IMR-90 (cell line): Measurements from ENCODE around the gene USP20. TPM values are rescaled to one million over a fixed set of nuclear protein-coding genes. Genes with fewer than 3 reads are reported as not detected.

Experiments
- ATAC-seq: fragments of 200-7000 bp; cut with Tn5 transposase; 2 replicates; pipeline ENCODE4 v1.9.1; 2020; ENCODE audit warnings: low read depth, mild to moderate bottlenecking, moderate library complexity
- BruUV-seq: library from RNA; stranded (reverse); fragments of 400-500 nt; replicated peaks from 2 replicates; lab custom pipeline; 2021; lab: Mats Ljungman, UMichigan
- CTCF ChIA-PET: fragments of 300-600 bp; formaldehyde crosslinking; extraction: SDS; loops from one replicate; lab custom pipeline; 2021; ENCODE audit warnings: antibody characterized with exemption; lab: Yijun Ruan, JAX
- POLR2A ChIA-PET: fragments of 300-600 bp; sonication (Branson Sonifier 250); formaldehyde crosslinking; loops from one replicate; lab custom pipeline; 2022; ENCODE audit warnings: antibody characterized with exemption; ENCODE audit not compliant: unreplicated experiment; lab: Charles Lee
- DNase-seq: peaks from one replicate; pipeline ENCODE4 v3.0.0; 2013
- H2AFZ ChIP-seq: replicated peaks from 2 replicates; pipeline ENCODE3; 2013; ENCODE audit warnings: low read length, mild to moderate bottlenecking; ENCODE audit not compliant: poor library complexity
- H2AK5ac ChIP-seq: 2 replicates; pipeline ENCODE4 v1.6.1; 2013; ENCODE audit warnings: low read depth, low read length, inconsistent platforms
- H2AK9ac ChIP-seq: replicated peaks from 2 replicates; pipeline ENCODE3; 2013; ENCODE audit warnings: mild to moderate bottlenecking, low read depth, low read length, moderate library complexity; ENCODE audit not compliant: poor library complexity
- H2BK120ac ChIP-seq: 2 replicates; pipeline ENCODE4 v1.6.1; 2013; ENCODE audit warnings: low read depth, low read length, inconsistent platforms
- H2BK15ac ChIP-seq: 3 replicates; pipeline ENCODE4 v1.6.1; 2013; ENCODE audit warnings: low read depth, low read length, inconsistent platforms
- H2BK20ac ChIP-seq: 2 replicates; pipeline ENCODE4 v1.6.1; 2013; ENCODE audit warnings: low read depth, mild to moderate bottlenecking, inconsistent platforms, low read length, moderate library complexity
- H2BK5ac ChIP-seq: 2 replicates; pipeline ENCODE4 v1.6.1; 2013; ENCODE audit warnings: mild to moderate bottlenecking, low read depth, low read length, inconsistent platforms; ENCODE audit not compliant: poor library complexity, severe bottlenecking
- H3K14ac ChIP-seq: replicated peaks from 2 replicates; pipeline ENCODE4 v1.6.1; 2013; ENCODE audit warnings: low read depth, low read length, inconsistent platforms
- H3K18ac ChIP-seq: 2 replicates; pipeline ENCODE4 v1.6.1; 2013; ENCODE audit warnings: low read depth, low read length, control low read depth
- H3K23ac ChIP-seq: 2 replicates; pipeline ENCODE4 v1.6.1; 2013; ENCODE audit warnings: low read depth, low read length, inconsistent platforms
- H3K27ac ChIP-seq: 2 replicates; pipeline ENCODE4 v1.5.1; 2013; ENCODE audit warnings: mild to moderate bottlenecking, control low read depth, low read length; ENCODE audit not compliant: insufficient read depth
- H3K27me3 ChIP-seq: 2 replicates; pipeline ENCODE4 v1.6.1; 2013; ENCODE audit warnings: low read length; ENCODE audit not compliant: control insufficient read depth, insufficient read depth
- H3K36me3 ChIP-seq: 2 replicates; pipeline ENCODE4 v1.6.1; 2013; ENCODE audit warnings: low read length, mixed read lengths; ENCODE audit not compliant: control insufficient read depth, insufficient read depth
- H3K4ac ChIP-seq: 2 replicates; pipeline ENCODE4 v1.6.1; 2013; ENCODE audit warnings: low read depth, low read length, inconsistent platforms
- H3K4me1 ChIP-seq: 2 replicates; pipeline ENCODE4 v1.6.1; 2013; ENCODE audit warnings: low read length, mixed read lengths; ENCODE audit not compliant: control insufficient read depth, insufficient read depth
- H3K4me2 ChIP-seq: 2 replicates; pipeline ENCODE4 v1.6.1; 2013; ENCODE audit warnings: low read depth, mild to moderate bottlenecking, control low read depth, low read length, moderate library complexity
- H3K4me3 ChIP-seq: 2 replicates; pipeline ENCODE4 v1.5.1; 2013; ENCODE audit warnings: low read depth, mild to moderate bottlenecking, control low read depth, low read length, moderate library complexity; ENCODE audit not compliant: insufficient read depth
- H3K56ac ChIP-seq: 2 replicates; pipeline ENCODE4 v1.6.1; 2013; ENCODE audit warnings: low read length, inconsistent platforms; ENCODE audit not compliant: insufficient read depth; ENCODE audit errors: extremely low read depth
- H3K79me1 ChIP-seq, 2 experiments: 2 replicates each; pipeline ENCODE4 v1.6.1; 2013; ENCODE audit warnings: low read length in 2 of 2, inconsistent platforms in 1 of 2, low read depth in 1 of 2
- H3K9ac ChIP-seq: 2 replicates; pipeline ENCODE4 v1.6.1; 2013; ENCODE audit warnings: low read depth, low read length, control low read depth
- H3K9me1 ChIP-seq: 2 replicates; pipeline ENCODE4 v1.6.1; 2013; ENCODE audit warnings: low read length, inconsistent platforms; ENCODE audit not compliant: insufficient read depth
- H3K9me3 ChIP-seq: 2 replicates; pipeline ENCODE4 v1.6.1; 2013; ENCODE audit warnings: low read length; ENCODE audit not compliant: control insufficient read depth, insufficient read depth
- H4K20me1 ChIP-seq: 2 replicates; pipeline ENCODE4 v1.6.1; 2013; ENCODE audit warnings: low read length, inconsistent platforms; ENCODE audit not compliant: insufficient read depth
- H4K5ac ChIP-seq: 2 replicates; pipeline ENCODE4 v1.6.1; 2013; ENCODE audit warnings: mild to moderate bottlenecking, low read depth, low read length, control low read depth
- H4K8ac ChIP-seq, 2 experiments: 2 replicates each; pipeline ENCODE4 v1.6.1; 2013; ENCODE audit warnings: low read depth in 2 of 2, low read length in 2 of 2, control low read depth in 1 of 2, inconsistent platforms in 1 of 2
- H4K91ac ChIP-seq: 2 replicates; pipeline ENCODE4 v1.6.1; 2013; ENCODE audit warnings: low read depth, low read length, inconsistent platforms; ENCODE audit not compliant: insufficient read depth
- BHLHE40 ChIP-seq: fragments of 150-350 bp; IDR thresholded peaks from 2 replicates; pipeline ENCODE4 v1.6.1; 2016; ENCODE audit warnings: mild to moderate bottlenecking, low read depth, low read length
- CEBPB ChIP-seq: IDR thresholded peaks from 2 replicates; pipeline ENCODE4 v1.6.1; 2012; ENCODE audit warnings: low read depth, low read length, improper control_type of control experiment
- CHD1 ChIP-seq: IDR thresholded peaks from 2 replicates; pipeline ENCODE4 v1.6.1; 2012; ENCODE audit warnings: low read depth, low read length, improper control_type of control experiment
- CTCF ChIP-seq: conservative IDR thresholded peaks from 2 replicates; pipeline ENCODE4 v1.5.1; 2012; ENCODE audit warnings: mild to moderate bottlenecking, low read depth, low read length, improper control_type of control experiment
- ELK1 ChIP-seq: fragments of 150-350 bp; IDR thresholded peaks from 2 replicates; pipeline ENCODE4 v1.6.1; 2016; ENCODE audit warnings: low read depth, mild to moderate bottlenecking, low read length, moderate library complexity, borderline replicate concordance
- FOS ChIP-seq: fragments of 150-350 bp; IDR thresholded peaks from 2 replicates; pipeline ENCODE4 v1.6.1; 2016; ENCODE audit warnings: low read depth, low read length
- MAFK ChIP-seq: IDR thresholded peaks from 2 replicates; pipeline ENCODE4 v1.6.1; 2012; ENCODE audit warnings: low read depth, low read length, improper control_type of control experiment
- MAZ ChIP-seq: IDR thresholded peaks from 2 replicates; pipeline ENCODE4 v1.6.1; 2012; ENCODE audit warnings: low read depth, mild to moderate bottlenecking, low read length, improper control_type of control experiment, moderate library complexity, borderline replicate concordance
- MXI1 ChIP-seq: IDR thresholded peaks from 2 replicates; pipeline ENCODE4 v1.6.1; 2012; ENCODE audit warnings: low read depth, mild to moderate bottlenecking, low read length, moderate library complexity, borderline replicate concordance
- NFE2L2 ChIP-seq: fragments of 150-350 bp; IDR thresholded peaks from 2 replicates; pipeline ENCODE4 v1.6.1; 2016; ENCODE audit warnings: low read depth, mild to moderate bottlenecking, low read length
- POLR2A ChIP-seq: IDR thresholded peaks from 2 replicates; pipeline ENCODE4 v1.6.1; 2012; ENCODE audit warnings: mild to moderate bottlenecking, low read depth, low read length
- RAD21 ChIP-seq: IDR thresholded peaks from 2 replicates; pipeline ENCODE4 v1.6.1; 2012; ENCODE audit warnings: low read length, improper control_type of control experiment
- RCOR1 ChIP-seq: IDR thresholded peaks from 2 replicates; pipeline ENCODE4 v1.6.1; 2012; ENCODE audit warnings: mild to moderate bottlenecking, low read length, improper control_type of control experiment; ENCODE audit not compliant: insufficient replicate concordance
- RFX5 ChIP-seq: IDR thresholded peaks from 2 replicates; pipeline ENCODE4 v1.8.0; 2012; ENCODE audit warnings: low read depth, mild to moderate bottlenecking, low read length, moderate library complexity
- SMC3 ChIP-seq: fragments of 150-350 bp; IDR thresholded peaks from 2 replicates; pipeline ENCODE4 v1.6.1; 2016; ENCODE audit warnings: low read depth, mild to moderate bottlenecking, antibody characterized with exemption, low read length, moderate library complexity
- WGBS, 2 experiments: methylation state at CpG; one replicate each; pipeline versions ENCODE4 v1.1.5 to v1.1.7; 2013; ENCODE audit warnings: missing lambda C conversion rate in 2 of 2; ENCODE audit not compliant: insufficient read length in 1 of 2; ENCODE audit errors: extremely low coverage in 2 of 2; 5-methylcytosine and 5-hydroxymethylcytosine counted together
- dilution Hi-C: fragments of 300-500 bp; cut with HindIII; formaldehyde crosslinking; loops from one replicate; pipeline ENCODE4 v1.14.3; 2018; ENCODE audit warnings: low sequenced_read_pairs; ENCODE audit not compliant: unreplicated experiment
- in situ Hi-C: fragments of 300-500 bp; cut with MboI; formaldehyde crosslinking; loops from 3 replicates; pipeline ENCODE4 v1.14.3; 2019; ENCODE audit warnings: low sequenced_read_pairs, inconsistent platforms, mixed read lengths
- intact Hi-C: fragments of 100-400 bp; cut with micrococcal nuclease; formaldehyde crosslinking; loops from 2 replicates; pipeline ENCODE4 v1.10.0; 2022
- polyA plus RNA-seq, 3 experiments: library from polyadenylated mRNA; depleted of rRNA; stranded (reverse); fragments of >200 nt; gene quantifications; 2 replicates each; pipeline ENCODE4 v1.2.3, GENCODE V29; 2012; ENCODE audit warnings: low replicate concordance in 1 of 3
- total RNA-seq: library from RNA; depleted of rRNA; stranded (reverse); fragments of >200 nt; gene quantifications from 2 replicates; pipeline ENCODE4 v1.2.3, GENCODE V29; 2012
- TF ChIP-seq, protein P1 (sequence below): fragments of 150-350 bp; IDR thresholded peaks from 2 replicates; pipeline ENCODE4 v1.6.1; 2017; ENCODE audit warnings: mild to moderate bottlenecking, antibody characterized with exemption, low read length, low read depth

USP20 gene
- total and polyA plus RNA-seq, 2 of the 4 experiments (the other 2 are of a cell fraction), result 3.8 to 21.6 TPM

- no peak overlapping the region for H3K4me2 ChIP-seq
- no peak overlapping the region for H3K27ac ChIP-seq
- no peak overlapping the region for H4K91ac ChIP-seq
- no peak overlapping the region for H2BK120ac ChIP-seq
- ChIA-PET POLR2A (no interaction called here), CTCF (no interaction called here)
- H2BK15ac ChIP-seq, result no peak overlapping the region
- H3K27me3 ChIP-seq, result no peaks in the 10 kb centered on the region
- H4K8ac ChIP-seq, result no peak overlapping the region
- intact Hi-C loops (no loop called here), dilution Hi-C loops (no loop called here), in situ Hi-C loops (no loop called here)
- H3K79me1 ChIP-seq, result no peaks in the 10 kb centered on the region
- no peak for ATAC-seq
- no peak overlapping the region for H2AFZ ChIP-seq
- H2BK20ac ChIP-seq, result no peak overlapping the region
- peaks cover 38% of the 10 kb centered on the region for H3K36me3 ChIP-seq
- WGBS, 2 experiments, result 90% methylated on average over 3 of the region's 11 CpGs; no CpG with 5 or more reads in 1 of the 2 experiments
- H2AK5ac ChIP-seq, result no peak overlapping the region
- H3K9ac ChIP-seq, result no peak overlapping the region
- no TSS peak for BruUV-seq
- H3K9me3 ChIP-seq, result no peaks in the 10 kb centered on the region
- 0 out of 2 replicates have a peak, but pooled peaks cover 3% of the 10 kb centered on the region for H3K9me1 ChIP-seq
- no peak overlapping the region for H3K18ac ChIP-seq
- H3K4me1 ChIP-seq, result no peaks in the 10 kb centered on the region
- H2AK9ac ChIP-seq, result no peak overlapping the region
- TF ChIP-seq NFE2L2, result no peak
- no peak for TF ChIP-seq CHD1
- TF ChIP-seq, protein P1, sequence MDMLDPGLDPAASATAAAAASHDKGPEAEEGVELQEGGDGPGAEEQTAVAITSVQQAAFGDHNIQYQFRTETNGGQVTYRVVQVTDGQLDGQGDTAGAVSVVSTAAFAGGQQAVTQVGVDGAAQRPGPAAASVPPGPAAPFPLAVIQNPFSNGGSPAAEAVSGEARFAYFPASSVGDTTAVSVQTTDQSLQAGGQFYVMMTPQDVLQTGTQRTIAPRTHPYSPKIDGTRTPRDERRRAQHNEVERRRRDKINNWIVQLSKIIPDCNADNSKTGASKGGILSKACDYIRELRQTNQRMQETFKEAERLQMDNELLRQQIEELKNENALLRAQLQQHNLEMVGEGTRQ, result no peak
- no peak for TF ChIP-seq MXI1
- no peak for TF ChIP-seq MAFK
- no peak for TF ChIP-seq RAD21
- TF ChIP-seq RFX5, result no peak
- no peak for TF ChIP-seq SMC3
- no peak for TF ChIP-seq POLR2A
- TF ChIP-seq ELK1, result no peak
- TF ChIP-seq CTCF, result no peak
- TF ChIP-seq FOS, result no peak
- TF ChIP-seq MAZ, result no peak
- TF ChIP-seq BHLHE40, result no peak
- no peak for TF ChIP-seq RCOR1
- no peak for TF ChIP-seq CEBPB
- no peaks in the 10 kb centered on the region for H4K20me1 ChIP-seq
- no peak overlapping the region for H2BK5ac ChIP-seq
- no peak overlapping the region for H3K4ac ChIP-seq
- no peak for DNase-seq
- H3K23ac ChIP-seq, result no peak overlapping the region
- H3K14ac ChIP-seq, result no peak overlapping the region
- H3K56ac ChIP-seq, result no peak overlapping the region
- no peak overlapping the region for H3K4me3 ChIP-seq
- H4K5ac ChIP-seq, result no peak overlapping the region
Measured at GRCh38 chr9:129871046-129871445, 35.8 kb downstream of the USP20 start.
